Activated T-cell treated with anti-CD3 and anti-CD28 coated beads, Interleukin-2, amount 50 U/mL, for 24 hours (primary cell): ENCODE data around the gene COL12A1.

Source experiments
- DNase-seq: peaks from one replicate; pipeline ENCODE4 v3.0.0-alpha.2; 2020
- H3K27ac Mint-ChIP-seq: 2 replicates; pipeline ENCODE4 v1.8.0; 2020; ENCODE audit warnings: mild to moderate bottlenecking, mixed read lengths
- H3K27me3 Mint-ChIP-seq: 2 replicates; pipeline ENCODE4 v1.8.0; 2020; ENCODE audit warnings: mixed read lengths
- H3K36me3 Mint-ChIP-seq: 2 replicates; pipeline ENCODE4 v1.8.0; 2020; ENCODE audit warnings: low read depth, mixed read lengths
- H3K4me1 Mint-ChIP-seq: 2 replicates; pipeline ENCODE4 v1.8.0; 2020; ENCODE audit warnings: low read depth, mixed read lengths
- H3K4me3 Mint-ChIP-seq: 2 replicates; pipeline ENCODE4 v1.8.0; 2020; ENCODE audit warnings: mild to moderate bottlenecking, moderate library complexity, mixed read lengths
- H3K9me3 Mint-ChIP-seq: 2 replicates; pipeline ENCODE4 v1.8.0; 2020; ENCODE audit warnings: mixed read lengths

COL12A1 gene

DNA sequence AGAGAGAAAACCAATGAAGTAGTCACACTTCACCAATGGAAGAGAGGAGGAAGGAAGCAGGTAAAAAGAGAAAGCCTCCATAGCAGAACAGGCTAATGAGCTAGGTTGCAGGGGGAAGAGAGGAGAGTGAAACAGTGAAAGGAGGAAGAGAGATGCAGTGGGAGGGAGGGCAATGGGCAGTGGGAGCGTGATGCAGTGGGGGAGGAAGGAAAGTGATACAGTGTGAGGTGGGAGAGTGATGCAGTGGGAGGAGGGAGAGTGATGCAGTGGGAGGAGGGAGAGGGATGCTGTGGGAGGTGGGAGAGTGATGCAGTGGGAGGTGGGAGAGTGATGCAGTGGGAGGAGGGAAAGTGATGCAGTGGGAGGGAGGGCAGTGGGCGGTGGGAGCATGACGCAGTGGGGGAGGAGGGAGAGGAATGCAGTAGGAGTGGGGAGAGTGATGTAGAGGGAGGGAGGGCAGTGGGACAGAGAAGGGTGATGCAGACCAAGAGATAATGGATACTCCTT is 29.7 kb downstream of the COL12A1 start:
- Mint-ChIP-seq H3K4me1 (no peaks in the 10 kb centered on the region), H3K9me3 (no peaks in the 10 kb centered on the region), H3K36me3 (no peaks in the 10 kb centered on the region), H3K27me3 (peaks cover 29% of the 10 kb centered on the region), H3K4me3 (no peak overlapping the region), H3K27ac (no peak overlapping the region)
- no peak for DNase-seq

GRCh38 chr6:75171986-75172385 is 33.9 kb downstream of the COL12A1 start:
- H3K4me3 Mint-ChIP-seq, result no peak overlapping the region
- H3K27ac Mint-ChIP-seq, result no peak overlapping the region
- DNase-seq, result no peak
- no peaks in the 10 kb centered on the region for H3K36me3 Mint-ChIP-seq
- peaks cover 23% of the 10 kb centered on the region for H3K27me3 Mint-ChIP-seq
- H3K4me1 Mint-ChIP-seq, result no peaks in the 10 kb centered on the region
- no peaks in the 10 kb centered on the region for H3K9me3 Mint-ChIP-seq

GRCh38 chr6:75171567-75171966 is 34.3 kb downstream of the COL12A1 start:
- Mint-ChIP-seq H3K27ac (no peak overlapping the region), H3K27me3 (peaks cover 25% of the 10 kb centered on the region), H3K36me3 (no peaks in the 10 kb centered on the region), H3K4me3 (no peak overlapping the region), H3K4me1 (no peaks in the 10 kb centered on the region), H3K9me3 (no peaks in the 10 kb centered on the region)
- no peak for DNase-seq

DNA sequence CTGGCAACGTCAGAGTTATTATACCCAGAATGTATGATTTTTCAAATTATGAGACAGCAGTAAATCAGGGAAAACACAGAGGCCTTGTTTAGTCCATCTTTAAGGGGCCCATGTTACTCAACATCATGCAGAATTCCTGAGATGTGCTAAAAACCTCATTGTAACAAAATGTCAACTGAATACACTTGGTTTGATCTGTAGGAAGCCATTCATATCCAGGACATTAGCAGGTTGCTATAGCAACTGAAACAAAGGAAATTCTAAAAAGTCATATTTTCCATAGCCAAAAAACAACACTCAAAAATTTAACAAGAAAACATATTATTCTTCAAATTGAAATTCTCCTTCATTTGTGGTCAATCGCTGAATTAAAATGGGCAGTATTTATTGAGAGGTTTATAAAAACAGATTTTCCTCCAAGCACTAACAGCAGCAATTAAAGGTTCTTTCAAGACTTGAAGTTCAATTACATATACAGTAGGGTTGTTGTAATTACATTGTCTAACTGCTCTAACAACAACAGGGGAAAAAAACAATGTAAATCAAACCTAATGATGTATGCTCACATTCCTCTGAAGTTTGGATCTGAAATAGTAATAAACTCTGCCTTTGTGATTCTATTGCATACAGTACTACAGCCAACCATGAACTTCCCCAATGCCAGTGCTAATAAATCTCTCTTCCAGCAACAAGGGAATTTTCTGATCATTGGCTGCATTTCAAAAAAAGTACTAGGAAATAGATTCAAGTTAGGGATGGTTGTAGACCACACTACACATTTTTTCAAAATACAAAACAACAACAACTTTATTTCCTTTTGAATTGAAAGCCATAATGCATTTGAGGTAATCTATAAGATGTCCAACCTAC is 34.9 kb downstream of the COL12A1 start:
- Mint-ChIP-seq H3K4me3 (no peak overlapping the region), H3K27me3 (peaks cover 20% of the 10 kb centered on the region), H3K36me3 (no peaks in the 10 kb centered on the region), H3K4me1 (no peaks in the 10 kb centered on the region), H3K27ac (no peak overlapping the region), H3K9me3 (no peaks in the 10 kb centered on the region)
- no peak for DNase-seq

- H3K36me3 Mint-ChIP-seq, result no peaks in the 10 kb centered on the region
- H3K9me3 Mint-ChIP-seq, result no peaks in the 10 kb centered on the region
- no peak overlapping the region for H3K27ac Mint-ChIP-seq
- no peaks in the 10 kb centered on the region for H3K4me1 Mint-ChIP-seq
- H3K4me3 Mint-ChIP-seq, result no peak overlapping the region
- DNase-seq, result no peak
- H3K27me3 Mint-ChIP-seq, result peaks cover 15% of the 10 kb centered on the region
Observed at GRCh38 chr6:75169689-75170586, 35.9 kb downstream of the COL12A1 start.

GRCh38 chr6:75167851-75168250 is 38.0 kb downstream of the COL12A1 start:
- H3K27me3 Mint-ChIP-seq, result peaks cover 18% of the 10 kb centered on the region
- DNase-seq, result no peak
- H3K9me3 Mint-ChIP-seq, result no peaks in the 10 kb centered on the region
- H3K27ac Mint-ChIP-seq, result no peak overlapping the region
- H3K4me1 Mint-ChIP-seq, result no peaks in the 10 kb centered on the region
- H3K36me3 Mint-ChIP-seq, result no peaks in the 10 kb centered on the region
- no peak overlapping the region for H3K4me3 Mint-ChIP-seq

- H3K4me3 Mint-ChIP-seq, result no peak overlapping the region
- no peaks in the 10 kb centered on the region for H3K4me1 Mint-ChIP-seq
- no peak overlapping the region for H3K27ac Mint-ChIP-seq
- H3K27me3 Mint-ChIP-seq, result peaks cover 24% of the 10 kb centered on the region
- no peaks in the 10 kb centered on the region for H3K9me3 Mint-ChIP-seq
- H3K36me3 Mint-ChIP-seq, result no peaks in the 10 kb centered on the region
- DNase-seq, result no peak
Observed at GRCh38 chr6:75167325-75167724, 38.5 kb downstream of the COL12A1 start.

DNA sequence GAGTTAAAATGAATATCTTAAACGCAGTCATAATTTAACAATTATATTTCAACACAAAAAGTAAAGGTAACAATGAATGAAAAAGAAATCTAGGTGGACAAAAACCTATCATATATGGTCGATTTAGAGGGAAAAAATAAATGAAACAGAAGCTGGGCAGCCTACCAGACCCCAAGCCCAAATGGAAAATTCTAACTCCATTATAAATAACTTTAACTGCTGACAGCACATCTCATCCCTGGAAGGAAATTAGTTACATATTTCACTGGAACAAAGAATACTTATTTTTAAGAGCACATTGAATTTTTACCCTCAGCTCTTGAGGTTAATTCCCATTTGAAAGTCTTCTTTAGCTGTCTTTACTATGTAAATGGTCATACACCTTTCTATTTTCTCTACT is 39.1 kb downstream of the COL12A1 start:
- Mint-ChIP-seq H3K4me3 (no peak overlapping the region), H3K9me3 (no peaks in the 10 kb centered on the region), H3K27me3 (peaks cover 25% of the 10 kb centered on the region), H3K27ac (no peak overlapping the region), H3K4me1 (no peaks in the 10 kb centered on the region), H3K36me3 (no peaks in the 10 kb centered on the region)
- no peak for DNase-seq

GRCh38 chr6:75166236-75166635 is 39.6 kb downstream of the COL12A1 start:
- Mint-ChIP-seq H3K27me3 (peaks cover 30% of the 10 kb centered on the region), H3K4me3 (no peak overlapping the region), H3K27ac (no peak overlapping the region), H3K4me1 (no peaks in the 10 kb centered on the region), H3K36me3 (no peaks in the 10 kb centered on the region), H3K9me3 (no peaks in the 10 kb centered on the region)
- DNase-seq, result no peak

GRCh38 chr6:75158176-75158575 is 47.7 kb downstream of the COL12A1 start:
- DNase-seq, result no peak
- no peak overlapping the region for H3K4me3 Mint-ChIP-seq
- peaks cover 21% of the 10 kb centered on the region for H3K27me3 Mint-ChIP-seq
- H3K4me1 Mint-ChIP-seq, result no peaks in the 10 kb centered on the region
- no peaks in the 10 kb centered on the region for H3K9me3 Mint-ChIP-seq
- H3K27ac Mint-ChIP-seq, result no peak overlapping the region
- no peaks in the 10 kb centered on the region for H3K36me3 Mint-ChIP-seq

GRCh38 chr6:75157336-75157735 is 48.5 kb downstream of the COL12A1 start:
- peaks cover 15% of the 10 kb centered on the region for H3K27me3 Mint-ChIP-seq
- DNase-seq, result no peak
- no peaks in the 10 kb centered on the region for H3K9me3 Mint-ChIP-seq
- no peak overlapping the region for H3K27ac Mint-ChIP-seq
- H3K36me3 Mint-ChIP-seq, result no peaks in the 10 kb centered on the region
- H3K4me1 Mint-ChIP-seq, result no peaks in the 10 kb centered on the region
- H3K4me3 Mint-ChIP-seq, result no peak overlapping the region

DNA sequence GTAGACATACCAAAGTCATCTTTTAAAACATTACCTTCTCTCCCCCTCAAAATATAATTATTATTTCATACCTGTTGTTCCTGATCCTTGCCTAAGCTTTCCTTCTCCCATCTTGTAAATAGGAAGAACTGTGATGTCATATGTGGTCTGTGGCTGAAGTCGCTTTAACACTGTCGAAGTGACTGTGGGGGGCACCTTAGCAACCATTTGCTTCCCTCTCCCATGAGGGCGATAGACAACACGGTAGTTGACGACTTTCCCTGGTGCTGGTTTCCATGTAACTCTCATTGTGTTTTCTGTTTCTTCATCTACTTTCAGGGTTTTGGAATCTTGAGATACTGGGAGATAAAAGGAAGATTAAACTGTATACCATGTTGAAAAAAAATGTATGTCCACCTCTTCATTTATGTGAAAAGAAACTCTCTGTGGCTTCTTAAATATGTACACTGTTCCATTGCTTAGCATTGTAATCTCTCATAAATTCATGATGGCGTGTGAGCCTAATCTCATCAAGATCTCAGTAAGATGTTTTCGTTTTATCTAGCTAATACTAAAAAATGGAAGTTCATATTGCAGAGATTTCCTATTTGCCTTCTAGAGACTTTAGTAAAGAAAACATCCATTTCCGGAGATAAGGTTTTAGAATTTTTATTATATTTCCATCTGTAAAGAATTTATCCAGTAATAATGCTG is 49.5 kb downstream of the COL12A1 start:
- H3K9me3 Mint-ChIP-seq, result no peaks in the 10 kb centered on the region
- H3K4me3 Mint-ChIP-seq, result no peak overlapping the region
- DNase-seq, result no peak
- no peaks in the 10 kb centered on the region for H3K36me3 Mint-ChIP-seq
- no peak overlapping the region for H3K27ac Mint-ChIP-seq
- peaks cover 16% of the 10 kb centered on the region for H3K27me3 Mint-ChIP-seq
- H3K4me1 Mint-ChIP-seq, result no peaks in the 10 kb centered on the region

DNA sequence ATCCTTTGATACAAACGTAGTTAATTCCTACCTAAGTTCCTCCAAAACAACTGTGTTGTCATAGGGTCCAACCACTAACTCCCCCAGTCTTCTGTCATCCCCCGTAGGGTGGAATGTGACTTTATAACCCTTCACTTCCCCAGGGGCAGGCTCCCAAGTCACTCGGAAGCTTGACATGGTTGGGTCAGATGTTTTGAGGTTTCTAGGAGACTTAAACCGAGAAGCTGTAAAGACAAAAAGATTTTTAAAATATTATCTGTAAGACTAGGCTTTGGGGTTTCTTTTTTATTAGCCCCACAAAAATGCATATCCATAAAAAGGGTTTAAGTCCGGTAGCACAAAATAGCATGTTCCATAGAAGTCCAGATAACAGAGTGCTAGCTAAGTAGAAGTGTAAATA is 50.2 kb downstream of the COL12A1 start:
- Mint-ChIP-seq H3K9me3 (no peaks in the 10 kb centered on the region), H3K4me3 (no peak overlapping the region), H3K27ac (no peak overlapping the region), H3K4me1 (no peaks in the 10 kb centered on the region), H3K27me3 (peaks cover 17% of the 10 kb centered on the region), H3K36me3 (no peaks in the 10 kb centered on the region)
- no peak for DNase-seq

GRCh38 chr6:75154973-75155372 is 50.9 kb downstream of the COL12A1 start:
- Mint-ChIP-seq H3K36me3 (no peaks in the 10 kb centered on the region), H3K9me3 (no peaks in the 10 kb centered on the region), H3K27ac (no peak overlapping the region)

More at GRCh38 chr6:75154973-75155372, 50.9 kb downstream of the COL12A1 start:
- no peak overlapping the region for H3K4me3 Mint-ChIP-seq
- H3K27me3 Mint-ChIP-seq, result peaks cover 21% of the 10 kb centered on the region
- no peak for DNase-seq
- no peaks in the 10 kb centered on the region for H3K4me1 Mint-ChIP-seq
